ENCODE results near the gene BRD3OS. TPM values are rescaled to one million over a fixed set of nuclear protein-coding genes. Genes with fewer than 3 reads are reported as not detected.

Gene BRD3OS
- total and polyA plus RNA-seq, 2 of the 4 experiments (the other 2 are of a cell fraction) = 15.8 to 20.7 TPM

DNA sequence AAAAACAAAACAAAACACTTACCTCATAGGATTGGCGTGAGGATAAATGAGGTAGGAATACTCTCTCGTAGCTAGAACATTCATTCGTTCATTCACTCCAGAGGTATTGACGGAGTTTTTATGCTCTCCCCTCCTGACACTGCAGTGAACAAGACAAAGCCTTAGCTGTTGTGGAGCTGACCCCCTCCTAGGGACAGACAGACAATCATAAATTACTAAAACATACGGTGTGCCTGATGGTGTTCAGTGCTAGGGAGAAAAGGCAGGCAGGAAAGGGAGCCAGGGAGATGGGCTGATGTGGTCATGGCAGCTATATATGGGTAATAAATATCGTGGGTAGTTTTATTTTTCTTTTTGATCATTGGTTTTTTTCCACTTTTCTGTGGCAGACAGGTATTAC, 48.2 kb downstream of the BRD3OS start:
- no peak for ATAC-seq (ENCODE audit: low read depth)
- no peak overlapping the region for H2AK9ac ChIP-seq (replicated peaks; ENCODE audit: low read depth, low read length, poor library complexity)
- H3K4me1 ChIP-seq (ENCODE audit: control insufficient read depth, insufficient read depth, low read length) = no peaks in the 10 kb centered on the region
- no peak overlapping the region for H3K23ac ChIP-seq (ENCODE audit: low read depth, low read length)
- H4K8ac ChIP-seq (ENCODE audit: low read depth in 2 of 2, low read length in 2 of 2) = no peak overlapping the region
- intact Hi-C loops (cut with micrococcal nuclease) (no loop called here), in situ Hi-C loops (cut with MboI; ENCODE audit: low sequenced_read_pairs) (no loop called here), dilution Hi-C loops (cut with HindIII; ENCODE audit: low sequenced_read_pairs, unreplicated experiment) (no loop called here)
- no peak overlapping the region for H4K5ac ChIP-seq (ENCODE audit: low read depth, low read length)
- no peak overlapping the region for H3K14ac ChIP-seq (replicated peaks; ENCODE audit: low read depth, low read length)
- H3K9me3 ChIP-seq (ENCODE audit: control insufficient read depth, insufficient read depth, low read length) = peaks cover 10% of the 10 kb centered on the region
- H3K4ac ChIP-seq (ENCODE audit: low read depth, low read length) = no peak overlapping the region
- no peak overlapping the region for H4K91ac ChIP-seq (ENCODE audit: insufficient read depth, low read depth, low read length)
- H2BK120ac ChIP-seq (ENCODE audit: low read depth, low read length) = no peak overlapping the region
- no peak overlapping the region for H3K27ac ChIP-seq (ENCODE audit: insufficient read depth, low read length)
- DNase-seq = no peak
- H3K79me1 ChIP-seq (ENCODE audit: low read depth in 1 of 2, low read length in 2 of 2) = no peaks in the 10 kb centered on the region
- H3K18ac ChIP-seq (ENCODE audit: low read depth, low read length) = no peak overlapping the region
- BruUV-seq (replicated peaks) = no TSS peak
- no peaks in the 10 kb centered on the region for H3K9me1 ChIP-seq (ENCODE audit: insufficient read depth, low read length)
- no peak overlapping the region for H2AK5ac ChIP-seq (ENCODE audit: low read depth, low read length)
- H2BK15ac ChIP-seq (ENCODE audit: low read depth, low read length) = no peak overlapping the region
- H3K4me2 ChIP-seq (ENCODE audit: low read depth, low read length) = no peak overlapping the region
- H2BK20ac ChIP-seq (ENCODE audit: low read depth, low read length) = no peak overlapping the region
- H3K9ac ChIP-seq (ENCODE audit: low read depth, low read length) = no peak overlapping the region
- CTCF ChIA-PET = interaction anchor here (0.6 kb wide), 1 partner anchor 34 kb away, joined by 3 read pairs; no protein-coding TSS in a partner anchor
- no CpG with 5 or more reads among the region's 6 CpGs for WGBS, 2 experiments (ENCODE audit: extremely low coverage in 2 of 2, insufficient read length in 1 of 2)
- H2BK5ac ChIP-seq (ENCODE audit: low read depth, low read length, poor library complexity, severe bottlenecking) = no peak overlapping the region
- H4K20me1 ChIP-seq (ENCODE audit: insufficient read depth, low read length) = no peaks in the 10 kb centered on the region
- no peak overlapping the region for H3K56ac ChIP-seq (ENCODE audit: extremely low read depth, insufficient read depth, low read length)
- H2AFZ ChIP-seq (replicated peaks; ENCODE audit: low read length, poor library complexity) = no peak overlapping the region
- H3K4me3 ChIP-seq (ENCODE audit: insufficient read depth, low read depth, low read length) = no peak overlapping the region
- H3K27me3 ChIP-seq (ENCODE audit: control insufficient read depth, insufficient read depth, low read length) = peaks cover 36% of the 10 kb centered on the region
- POLR2A ChIA-PET (ENCODE audit: unreplicated experiment) = no interaction called here
- TF ChIP-seq FOS (IDR thresholded peaks at IDR 0.05; ENCODE audit: low read depth, low read length) (no peak), CHD1 (IDR thresholded peaks at IDR 0.05; ENCODE audit: low read depth, low read length) (no peak), CTCF (conservative IDR thresholded peaks at IDR 0.05; ENCODE audit: low read depth, low read length) (no peak), CEBPB (IDR thresholded peaks at IDR 0.05; ENCODE audit: low read depth, low read length) (no peak), BHLHE40 (IDR thresholded peaks at IDR 0.05; ENCODE audit: low read depth, low read length) (no peak), RFX5 (IDR thresholded peaks at IDR 0.05; ENCODE audit: low read depth, low read length) (no peak), SMC3 (IDR thresholded peaks at IDR 0.05; ENCODE audit: low read depth, low read length) (no peak), MXI1 (IDR thresholded peaks at IDR 0.05; ENCODE audit: borderline replicate concordance, low read depth, low read length) (no peak), POLR2A (IDR thresholded peaks at IDR 0.05; ENCODE audit: low read depth, low read length) (no peak), RCOR1 (IDR thresholded peaks at IDR 0.05; ENCODE audit: insufficient replicate concordance, low read length) (no peak), MAZ (IDR thresholded peaks at IDR 0.05; ENCODE audit: borderline replicate concordance, low read depth, low read length) (no peak), NFE2L2 (IDR thresholded peaks at IDR 0.05; ENCODE audit: low read depth, low read length) (no peak), MAFK (IDR thresholded peaks at IDR 0.05; ENCODE audit: low read depth, low read length) (no peak), RAD21 (IDR thresholded peaks at IDR 0.05; ENCODE audit: low read length) (no peak)
- TF ChIP-seq, protein P1, sequence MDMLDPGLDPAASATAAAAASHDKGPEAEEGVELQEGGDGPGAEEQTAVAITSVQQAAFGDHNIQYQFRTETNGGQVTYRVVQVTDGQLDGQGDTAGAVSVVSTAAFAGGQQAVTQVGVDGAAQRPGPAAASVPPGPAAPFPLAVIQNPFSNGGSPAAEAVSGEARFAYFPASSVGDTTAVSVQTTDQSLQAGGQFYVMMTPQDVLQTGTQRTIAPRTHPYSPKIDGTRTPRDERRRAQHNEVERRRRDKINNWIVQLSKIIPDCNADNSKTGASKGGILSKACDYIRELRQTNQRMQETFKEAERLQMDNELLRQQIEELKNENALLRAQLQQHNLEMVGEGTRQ (IDR thresholded peaks at IDR 0.05; ENCODE audit: low read depth, low read length) = no peak
- TF ChIP-seq, protein P2, sequence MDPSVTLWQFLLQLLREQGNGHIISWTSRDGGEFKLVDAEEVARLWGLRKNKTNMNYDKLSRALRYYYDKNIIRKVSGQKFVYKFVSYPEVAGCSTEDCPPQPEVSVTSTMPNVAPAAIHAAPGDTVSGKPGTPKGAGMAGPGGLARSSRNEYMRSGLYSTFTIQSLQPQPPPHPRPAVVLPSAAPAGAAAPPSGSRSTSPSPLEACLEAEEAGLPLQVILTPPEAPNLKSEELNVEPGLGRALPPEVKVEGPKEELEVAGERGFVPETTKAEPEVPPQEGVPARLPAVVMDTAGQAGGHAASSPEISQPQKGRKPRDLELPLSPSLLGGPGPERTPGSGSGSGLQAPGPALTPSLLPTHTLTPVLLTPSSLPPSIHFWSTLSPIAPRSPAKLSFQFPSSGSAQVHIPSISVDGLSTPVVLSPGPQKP (IDR thresholded peaks at IDR 0.05; ENCODE audit: borderline replicate concordance, low read depth, low read length) = no peak
- H3K36me3 ChIP-seq (ENCODE audit: control insufficient read depth, insufficient read depth, low read length) = no peaks in the 10 kb centered on the region
